SK-N-MC (cell line): ENCODE measurements around the gene SIDT2.

Experiments used
- EZH2 ChIP-seq: fragments of 200-600 bp; sonication (generic); IDR thresholded peaks from one replicate; pipeline ENCODE4 v1.6.1; 2017; ENCODE audit warnings: antibody characterized with exemption
- POLR2AphosphoS5 ChIP-seq: IDR thresholded peaks from 2 replicates; pipeline ENCODE4 v1.6.1; 2012; ENCODE audit warnings: mild to moderate bottlenecking, low read depth, low read length, borderline replicate concordance

DNA sequence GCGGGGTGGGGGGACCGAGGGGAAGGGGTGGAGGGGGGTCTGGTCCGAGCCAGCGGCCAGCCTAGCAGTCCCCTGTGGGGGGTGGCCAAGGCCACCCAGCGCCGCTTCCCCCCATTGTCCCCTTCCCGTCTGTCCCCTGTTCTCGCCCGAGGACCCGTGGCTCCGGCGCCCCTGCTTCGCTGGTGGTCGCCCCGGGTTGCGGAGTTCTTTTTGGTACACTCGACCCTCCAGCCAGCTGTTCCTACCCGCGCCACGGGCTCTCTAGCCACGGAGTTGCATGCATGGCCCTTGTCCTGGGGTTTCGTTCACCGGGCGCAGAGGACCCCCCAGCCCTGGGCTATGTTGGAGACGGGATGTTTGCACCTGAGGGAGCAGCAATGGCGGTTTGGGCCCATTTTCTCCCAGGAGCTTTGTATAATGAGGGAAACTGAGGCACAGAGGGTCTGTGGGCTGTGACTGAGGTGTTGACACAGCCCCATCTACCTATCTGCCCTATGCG lies 54.4 kb downstream of the SIDT2 start:
- no peak for TF ChIP-seq EZH2
- TF ChIP-seq POLR2AphosphoS5 = no peak
